Brain microvascular endothelial cell (primary cell): ENCODE measurements around the gene ZNF581.

Source experiments
- DNase-seq: peaks from one replicate; pipeline ENCODE4 v3.0.0-alpha.2; 2020
- H3K27ac ChIP-seq: fragments of 250-450 bp; sonication (Bioruptor Pico); 2 replicates; pipeline ENCODE4 v1.5.1; 2020; ENCODE audit warnings: mild to moderate bottlenecking, moderate library complexity
- H3K27me3 ChIP-seq: fragments of 250-450 bp; sonication (Bioruptor Pico); replicated peaks from 2 replicates; pipeline ENCODE4 v1.5.1; 2020; ENCODE audit warnings: mild to moderate bottlenecking
- H3K36me3 ChIP-seq: fragments of 250-450 bp; sonication (Bioruptor Pico); replicated peaks from 2 replicates; pipeline ENCODE4 v1.5.1; 2020; ENCODE audit warnings: mild to moderate bottlenecking
- H3K4me3 ChIP-seq: 2 replicates; pipeline ENCODE4 v1.5.1; 2011; ENCODE audit warnings: low read depth, mild to moderate bottlenecking, control low read depth, low read length, moderate library complexity
- in situ Hi-C: cut with HindIII; loops from 2 replicates; pipeline ENCODE4 v1.10.0; 2017; ENCODE audit warnings: low sequenced_read_pairs, low pct_ligation_motif_present
- TF ChIP-seq, protein P1 (sequence below): IDR thresholded peaks from 2 replicates; pipeline ENCODE4 v1.5.1; 2011; ENCODE audit warnings: low read depth, mild to moderate bottlenecking, moderate library complexity, low read length, control low read depth, inconsistent platforms; ENCODE audit errors: missing control alignments

ZNF581 gene

DNA sequence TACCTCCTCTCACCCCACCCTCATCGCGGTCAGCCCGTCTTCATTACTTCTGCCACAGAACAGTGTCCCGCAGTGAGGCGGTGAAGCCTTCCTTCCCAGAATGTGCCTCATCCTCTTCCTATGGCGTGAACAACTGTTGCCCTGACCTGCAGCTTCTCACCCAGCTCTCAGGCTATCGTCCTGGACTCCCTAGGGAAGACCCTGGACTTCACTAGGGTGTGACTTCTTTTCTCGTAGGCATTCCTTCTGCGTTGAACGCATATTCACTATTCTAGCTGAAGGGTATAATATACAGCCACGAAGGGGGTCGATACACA lies 37.0 kb upstream of the ZNF581 start:
- in situ Hi-C loops, result loop anchor here (25.0 kb wide), 1 partner anchor 219 kb away; the partner anchor contains the start of genes RPL28, TMEM190 and TMEM238
- peak overlapping the region; percentile 17 for H3K27ac ChIP-seq
- TF ChIP-seq, protein P1, sequence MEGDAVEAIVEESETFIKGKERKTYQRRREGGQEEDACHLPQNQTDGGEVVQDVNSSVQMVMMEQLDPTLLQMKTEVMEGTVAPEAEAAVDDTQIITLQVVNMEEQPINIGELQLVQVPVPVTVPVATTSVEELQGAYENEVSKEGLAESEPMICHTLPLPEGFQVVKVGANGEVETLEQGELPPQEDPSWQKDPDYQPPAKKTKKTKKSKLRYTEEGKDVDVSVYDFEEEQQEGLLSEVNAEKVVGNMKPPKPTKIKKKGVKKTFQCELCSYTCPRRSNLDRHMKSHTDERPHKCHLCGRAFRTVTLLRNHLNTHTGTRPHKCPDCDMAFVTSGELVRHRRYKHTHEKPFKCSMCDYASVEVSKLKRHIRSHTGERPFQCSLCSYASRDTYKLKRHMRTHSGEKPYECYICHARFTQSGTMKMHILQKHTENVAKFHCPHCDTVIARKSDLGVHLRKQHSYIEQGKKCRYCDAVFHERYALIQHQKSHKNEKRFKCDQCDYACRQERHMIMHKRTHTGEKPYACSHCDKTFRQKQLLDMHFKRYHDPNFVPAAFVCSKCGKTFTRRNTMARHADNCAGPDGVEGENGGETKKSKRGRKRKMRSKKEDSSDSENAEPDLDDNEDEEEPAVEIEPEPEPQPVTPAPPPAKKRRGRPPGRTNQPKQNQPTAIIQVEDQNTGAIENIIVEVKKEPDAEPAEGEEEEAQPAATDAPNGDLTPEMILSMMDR, result no peak
- H3K4me3 ChIP-seq, result peak overlapping the region; percentile 90
- no peaks in the 10 kb centered on the region for H3K27me3 ChIP-seq
- H3K36me3 ChIP-seq, result peaks cover 8% of the 10 kb centered on the region
- DNase-seq, result no peak

DNA sequence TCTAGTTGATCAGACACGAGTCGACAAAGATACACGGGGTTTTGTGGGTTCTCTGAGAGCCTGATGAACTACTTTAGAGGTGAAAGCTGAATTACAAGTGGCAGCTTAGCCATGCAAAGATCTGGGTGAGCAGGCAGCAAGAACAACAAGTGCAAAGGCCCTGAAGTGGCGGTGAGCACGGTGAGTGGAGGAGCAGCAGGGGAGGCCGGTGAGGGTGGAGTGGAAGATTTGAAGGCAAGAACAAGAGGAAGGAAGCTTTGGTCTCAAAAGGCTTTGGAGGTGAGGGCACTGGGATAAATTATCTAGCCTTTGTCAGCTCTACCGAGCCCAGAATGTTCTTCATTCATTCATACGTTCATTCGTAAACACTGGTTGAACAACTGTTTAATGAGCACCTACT lies 36.6 kb upstream of the ZNF581 start:
- no peak overlapping the region for H3K27ac ChIP-seq
- in situ Hi-C loops, result loop anchor here (25.0 kb wide), 1 partner anchor 220 kb away; the partner anchor contains the start of genes RPL28, TMEM190 and TMEM238
- no peak for DNase-seq
- TF ChIP-seq, protein P1, result no peak
- peak overlapping the region; percentile 90 for H3K4me3 ChIP-seq
- no peaks in the 10 kb centered on the region for H3K27me3 ChIP-seq
- peaks cover 8% of the 10 kb centered on the region for H3K36me3 ChIP-seq

DNA sequence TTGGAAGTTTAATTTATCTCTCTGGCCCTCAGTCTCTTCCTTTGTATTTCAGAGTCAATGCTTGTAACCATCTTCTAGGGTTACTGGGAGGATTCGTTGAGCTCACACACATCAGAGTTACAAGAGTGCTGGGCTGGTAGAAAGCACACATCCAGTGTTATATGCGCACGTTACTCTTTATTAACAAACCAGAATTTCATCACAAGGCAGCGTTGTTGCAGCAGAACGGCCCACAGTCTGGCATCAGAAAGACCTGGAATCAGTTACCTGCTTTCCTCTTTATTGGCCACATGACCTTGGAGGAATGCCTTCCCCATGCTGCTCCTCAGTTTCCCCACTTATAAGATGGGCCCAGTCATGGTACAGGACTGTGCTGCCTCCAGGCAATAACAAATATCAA lies 34.1 kb upstream of the ZNF581 start:
- TF ChIP-seq, protein P1, result no peak
- H3K36me3 ChIP-seq, result peaks cover 8% of the 10 kb centered on the region
- DNase-seq, result no peak
- H3K27ac ChIP-seq, result no peak overlapping the region
- in situ Hi-C loops, result loop anchor here (25.0 kb wide), 1 partner anchor 222 kb away; the partner anchor contains the start of genes RPL28, TMEM190 and TMEM238
- no peak overlapping the region for H3K4me3 ChIP-seq
- H3K27me3 ChIP-seq, result no peaks in the 10 kb centered on the region

DNA sequence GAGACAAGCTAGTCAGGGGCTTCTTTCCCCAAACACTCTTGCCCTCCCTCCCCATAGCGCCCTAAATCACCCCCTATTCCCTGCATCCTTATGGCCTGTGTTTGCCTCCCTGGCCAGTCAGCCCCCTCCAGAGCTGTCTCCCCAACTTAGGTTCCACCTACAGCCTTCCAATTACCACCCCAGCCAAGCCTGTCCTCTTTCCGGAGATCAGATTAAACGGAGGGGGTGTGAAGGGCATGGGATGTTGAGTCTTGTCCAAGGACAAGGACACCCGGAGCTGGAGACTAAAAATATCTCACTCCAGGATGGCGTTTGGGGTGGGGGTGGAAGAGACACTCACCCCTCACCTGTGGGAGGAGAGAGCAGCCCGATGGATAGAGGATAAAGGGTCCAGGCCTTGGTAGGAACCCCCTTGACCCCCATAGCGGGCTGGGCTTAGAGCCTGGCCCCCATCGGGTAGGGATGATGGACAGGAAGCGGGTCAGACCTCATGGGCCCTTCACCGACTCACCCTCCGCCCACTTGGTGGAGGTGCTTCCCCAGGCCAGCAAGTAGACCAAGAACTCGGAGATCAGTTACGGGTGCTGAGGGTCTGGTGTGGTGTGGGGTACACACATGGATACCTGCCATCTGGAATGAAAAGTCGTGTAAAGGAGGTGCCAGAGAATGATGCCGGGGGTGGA lies 32.0 kb upstream of the ZNF581 start:
- H3K36me3 ChIP-seq, result peaks cover 24% of the 10 kb centered on the region
- no peaks in the 10 kb centered on the region for H3K27me3 ChIP-seq
- H3K4me3 ChIP-seq, result no peak overlapping the region
- in situ Hi-C loops, result loop anchor here (25.0 kb wide), 1 partner anchor 224 kb away; the partner anchor contains the start of genes RPL28, TMEM190 and TMEM238
- TF ChIP-seq, protein P1, result no peak
- no peak for DNase-seq
- H3K27ac ChIP-seq, result no peak overlapping the region

DNA sequence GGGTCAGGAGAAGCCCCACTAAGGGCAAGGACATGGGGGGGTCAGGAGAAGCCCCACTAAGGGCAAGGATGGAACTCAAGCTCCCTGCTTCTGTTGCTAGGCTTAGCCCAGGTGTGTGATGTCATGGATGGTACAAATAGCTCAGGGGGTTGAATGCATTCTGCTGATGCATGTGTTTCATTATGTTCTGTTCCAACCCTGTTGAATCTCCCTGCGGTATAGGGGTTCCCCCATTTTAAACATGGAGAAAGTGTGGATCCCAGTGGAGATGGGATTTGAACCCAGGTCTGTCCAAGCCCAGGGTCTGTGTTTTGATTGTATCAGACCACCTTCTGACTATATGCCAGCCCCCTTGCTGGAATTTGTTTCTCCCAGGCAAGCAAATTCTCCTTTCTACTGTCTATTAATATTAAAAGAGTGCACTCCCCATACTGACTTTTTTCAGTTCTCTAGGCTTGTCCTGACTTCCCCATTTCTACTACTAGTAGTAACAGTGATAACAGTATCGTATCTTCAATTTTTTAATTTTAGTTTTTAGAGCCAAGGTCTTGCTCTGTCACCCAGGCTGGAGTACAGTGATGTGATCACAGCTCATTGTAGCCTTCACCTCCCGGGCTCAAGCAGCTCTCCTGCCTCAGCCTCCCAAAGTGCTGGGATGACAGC lies 31.3 kb upstream of the ZNF581 start:
- DNase-seq, result no peak
- Histone ChIP-seq H3K4me3 (no peak overlapping the region), H3K27ac (no peak overlapping the region), H3K36me3 (peaks cover 25% of the 10 kb centered on the region), H3K27me3 (no peaks in the 10 kb centered on the region)
- TF ChIP-seq, protein P1, result no peak
- in situ Hi-C loops, result loop anchor here (25.0 kb wide), 1 partner anchor 225 kb away; the partner anchor contains the start of genes RPL28, TMEM190 and TMEM238
